ENCODE results near the gene ESYT3.
"Not testable (repeated sequence)": the region's sequence is repeated elsewhere in the genome, so short reads cannot be mapped to it uniquely, and the experiment has no call there.

DNA sequence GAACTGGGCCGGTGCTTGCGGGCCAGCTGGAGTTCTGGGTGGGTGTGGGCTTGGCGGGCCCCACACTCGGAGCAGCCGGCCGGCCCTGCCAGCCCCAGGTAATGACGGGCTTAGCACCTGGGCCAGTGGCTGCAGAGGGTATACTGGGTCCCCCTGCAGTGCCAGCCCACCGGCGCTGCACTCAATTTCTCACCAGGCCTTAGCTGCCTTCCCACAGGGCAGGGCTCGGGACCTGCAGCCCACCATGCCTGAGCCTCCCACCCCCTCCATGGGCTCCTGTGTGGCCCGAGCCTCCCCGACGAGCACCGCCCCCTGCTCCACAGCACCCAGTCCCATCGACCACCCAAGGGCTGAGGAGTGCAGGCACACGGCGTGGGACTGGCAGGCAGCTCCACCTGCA is 50.3 kb downstream of the ESYT3 start:
- TF ChIP-seq, protein P1, sequence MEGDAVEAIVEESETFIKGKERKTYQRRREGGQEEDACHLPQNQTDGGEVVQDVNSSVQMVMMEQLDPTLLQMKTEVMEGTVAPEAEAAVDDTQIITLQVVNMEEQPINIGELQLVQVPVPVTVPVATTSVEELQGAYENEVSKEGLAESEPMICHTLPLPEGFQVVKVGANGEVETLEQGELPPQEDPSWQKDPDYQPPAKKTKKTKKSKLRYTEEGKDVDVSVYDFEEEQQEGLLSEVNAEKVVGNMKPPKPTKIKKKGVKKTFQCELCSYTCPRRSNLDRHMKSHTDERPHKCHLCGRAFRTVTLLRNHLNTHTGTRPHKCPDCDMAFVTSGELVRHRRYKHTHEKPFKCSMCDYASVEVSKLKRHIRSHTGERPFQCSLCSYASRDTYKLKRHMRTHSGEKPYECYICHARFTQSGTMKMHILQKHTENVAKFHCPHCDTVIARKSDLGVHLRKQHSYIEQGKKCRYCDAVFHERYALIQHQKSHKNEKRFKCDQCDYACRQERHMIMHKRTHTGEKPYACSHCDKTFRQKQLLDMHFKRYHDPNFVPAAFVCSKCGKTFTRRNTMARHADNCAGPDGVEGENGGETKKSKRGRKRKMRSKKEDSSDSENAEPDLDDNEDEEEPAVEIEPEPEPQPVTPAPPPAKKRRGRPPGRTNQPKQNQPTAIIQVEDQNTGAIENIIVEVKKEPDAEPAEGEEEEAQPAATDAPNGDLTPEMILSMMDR (IDR thresholded peaks at IDR 0.05), result not testable (repeated sequence)
- TF ChIP-seq POLR2A (IDR thresholded peaks at IDR 0.05), result not testable (repeated sequence)

Measured in uterus (tissue), 2 donors.